ENCODE measurements around the gene TOMM5.

- TF ChIP-seq MAX (IDR thresholded peaks at IDR 0.05) (no peak), GABPB1 (CRISPR knock-in tag; IDR thresholded peaks at IDR 0.05) (no peak), CEBPB (IDR thresholded peaks at IDR 0.05; ENCODE audit: borderline replicate concordance, low read depth, low read length) (no peak), CTCF (CRISPR knock-in tag; IDR thresholded peaks at IDR 0.05) (no peak), MTF1 (CRISPR knock-in tag; IDR thresholded peaks at IDR 0.05) (no peak)
Observed at GRCh38 chr9:37593883-37594448, 1.6 kb upstream of the TOMM5 start.

Data from HepG2 (cell line).